Activated naive CD8-positive, alpha-beta T cell treated with anti-CD3 and anti-CD28 coated beads for 36 hours (primary cell): ENCODE results near the gene CHCHD5. TPM values are rescaled to one million over a fixed set of nuclear protein-coding genes. Genes with fewer than 3 reads are reported as not detected.

Source experiments
- DNase-seq: peaks from one replicate; pipeline ENCODE4 v3.0.0; 2021
- H3K27ac Mint-ChIP-seq: one replicate; pipeline ENCODE4 v1.8.0; 2022; ENCODE audit warnings: mild to moderate bottlenecking, moderate library complexity, mixed read lengths
- H3K27me3 Mint-ChIP-seq: one replicate; pipeline ENCODE4 v1.8.0; 2022; ENCODE audit warnings: mild to moderate bottlenecking, mixed read lengths
- H3K36me3 Mint-ChIP-seq: one replicate; pipeline ENCODE4 v1.8.0; 2021; ENCODE audit warnings: mild to moderate bottlenecking, mixed read lengths
- H3K4me1 Mint-ChIP-seq: one replicate; pipeline ENCODE4 v1.8.0; 2021; ENCODE audit warnings: mixed read lengths
- H3K4me3 Mint-ChIP-seq: one replicate; pipeline ENCODE4 v1.8.0; 2022; ENCODE audit warnings: mild to moderate bottlenecking, moderate library complexity, mixed read lengths
- H3K9me3 Mint-ChIP-seq: one replicate; pipeline ENCODE4 v1.8.0; 2022; ENCODE audit warnings: mixed read lengths
- total RNA-seq, 2 experiments: library from RNA; stranded (reverse); gene quantifications; one replicate each; pipeline ENCODE4 v1.2.3, GENCODE V29; 2021

Gene CHCHD5
- total RNA-seq, 2 experiments from 2014 or later = 34.9 to 40.5 TPM

- Mint-ChIP-seq H3K4me3 (no peak overlapping the region), H3K4me1 (peaks cover 8% of the 10 kb centered on the region), H3K27me3 (no peaks in the 10 kb centered on the region), H3K9me3 (no peaks in the 10 kb centered on the region), H3K27ac (no peak overlapping the region), H3K36me3 (peaks cover 18% of the 10 kb centered on the region)
- no peak for DNase-seq
These were observed 5.2 kb upstream of the CHCHD5 start for GRCh38 chr2:112579241-112579640.

- Mint-ChIP-seq H3K27ac (no peak overlapping the region), H3K4me1 (peaks cover 11% of the 10 kb centered on the region), H3K4me3 (no peak overlapping the region), H3K36me3 (peaks cover 17% of the 10 kb centered on the region), H3K27me3 (no peaks in the 10 kb centered on the region), H3K9me3 (no peaks in the 10 kb centered on the region)
- no peak for DNase-seq
These were observed 4.3 kb upstream of the CHCHD5 start for GRCh38 chr2:112580084-112580483.

GRCh38 chr2:112582314-112582746 is 2.1 kb upstream of the CHCHD5 start:
- Mint-ChIP-seq H3K27ac (no peak overlapping the region), H3K36me3 (peaks cover 13% of the 10 kb centered on the region), H3K27me3 (no peaks in the 10 kb centered on the region), H3K4me3 (no peak overlapping the region), H3K4me1 (peaks cover 22% of the 10 kb centered on the region), H3K9me3 (no peaks in the 10 kb centered on the region)
- DNase-seq = peak; percentile 22

- peaks cover 22% of the 10 kb centered on the region for H3K4me1 Mint-ChIP-seq
- H3K27ac Mint-ChIP-seq = peak overlapping the region; percentile 97
- peak overlapping the region; percentile 91 for H3K4me3 Mint-ChIP-seq
- H3K27me3 Mint-ChIP-seq = no peaks in the 10 kb centered on the region
- peaks cover 17% of the 10 kb centered on the region for H3K36me3 Mint-ChIP-seq
- no peaks in the 10 kb centered on the region for H3K9me3 Mint-ChIP-seq
- DNase-seq = no peak
These were observed 794 bp upstream of the CHCHD5 start for GRCh38 chr2:112583497-112584133.

GRCh38 chr2:112584891-112585250 is 462 bp downstream of the CHCHD5 start:
- H3K27me3 Mint-ChIP-seq = no peaks in the 10 kb centered on the region
- peak overlapping the region; percentile 91 for H3K4me3 Mint-ChIP-seq
- H3K9me3 Mint-ChIP-seq = no peaks in the 10 kb centered on the region
- peaks cover 17% of the 10 kb centered on the region for H3K36me3 Mint-ChIP-seq
- peak overlapping the region; percentile 97 for H3K27ac Mint-ChIP-seq
- H3K4me1 Mint-ChIP-seq = peaks cover 22% of the 10 kb centered on the region
- DNase-seq = no peak

- no peak for DNase-seq
- peak overlapping the region; percentile 97 for H3K27ac Mint-ChIP-seq
- no peaks in the 10 kb centered on the region for H3K9me3 Mint-ChIP-seq
- H3K4me1 Mint-ChIP-seq = peaks cover 22% of the 10 kb centered on the region
- peak overlapping the region; percentile 91 for H3K4me3 Mint-ChIP-seq
- no peaks in the 10 kb centered on the region for H3K27me3 Mint-ChIP-seq
- H3K36me3 Mint-ChIP-seq = peaks cover 17% of the 10 kb centered on the region
These were observed 991 bp downstream of the CHCHD5 start for GRCh38 chr2:112585400-112585799.

GRCh38 chr2:112585873-112586464 is 1.6 kb downstream of the CHCHD5 start:
- no peak overlapping the region for H3K27ac Mint-ChIP-seq
- H3K27me3 Mint-ChIP-seq = no peaks in the 10 kb centered on the region
- peaks cover 17% of the 10 kb centered on the region for H3K36me3 Mint-ChIP-seq
- peaks cover 22% of the 10 kb centered on the region for H3K4me1 Mint-ChIP-seq
- H3K9me3 Mint-ChIP-seq = no peaks in the 10 kb centered on the region
- peak overlapping the region; percentile 12 for H3K4me3 Mint-ChIP-seq
- DNase-seq = no peak

- Mint-ChIP-seq H3K36me3 (peaks cover 19% of the 10 kb centered on the region), H3K27ac (no peak overlapping the region), H3K27me3 (no peaks in the 10 kb centered on the region), H3K4me1 (peaks cover 14% of the 10 kb centered on the region), H3K9me3 (no peaks in the 10 kb centered on the region), H3K4me3 (no peak overlapping the region)
- no peak for DNase-seq
These were observed 4.2 kb downstream of the CHCHD5 start for GRCh38 chr2:112588611-112589045.

- DNase-seq = no peak
- Mint-ChIP-seq H3K27ac (no peak overlapping the region), H3K9me3 (no peaks in the 10 kb centered on the region)
These were observed 7.0 kb downstream of the CHCHD5 start for GRCh38 chr2:112591413-112591812.

GRCh38 chr2:112593736-112594135 is 9.3 kb downstream of the CHCHD5 start:
- Mint-ChIP-seq H3K4me3 (no peak overlapping the region), H3K27me3 (no peaks in the 10 kb centered on the region), H3K9me3 (no peaks in the 10 kb centered on the region), H3K36me3 (peaks cover 1% of the 10 kb centered on the region), H3K4me1 (no peaks in the 10 kb centered on the region), H3K27ac (no peak overlapping the region)
- DNase-seq = no peak

More at GRCh38 chr2:112591413-112591812, 7.0 kb downstream of the CHCHD5 start:
- no peak overlapping the region for H3K4me3 Mint-ChIP-seq
- H3K27me3 Mint-ChIP-seq = no peaks in the 10 kb centered on the region
- peaks cover 4% of the 10 kb centered on the region for H3K4me1 Mint-ChIP-seq
- peaks cover 13% of the 10 kb centered on the region for H3K36me3 Mint-ChIP-seq

- DNase-seq = no peak
- Mint-ChIP-seq H3K9me3 (no peaks in the 10 kb centered on the region), H3K27me3 (no peaks in the 10 kb centered on the region), H3K4me1 (peaks cover 5% of the 10 kb centered on the region), H3K27ac (no peak overlapping the region), H3K4me3 (no peak overlapping the region), H3K36me3 (peaks cover 1% of the 10 kb centered on the region)
These were observed 13.3 kb downstream of the CHCHD5 start for GRCh38 chr2:112597537-112598322.

GRCh38 chr2:112600634-112601033 is 16.2 kb downstream of the CHCHD5 start:
- H3K9me3 Mint-ChIP-seq = no peaks in the 10 kb centered on the region
- no peak for DNase-seq
- H3K4me1 Mint-ChIP-seq = peaks cover 5% of the 10 kb centered on the region
- no peak overlapping the region for H3K27ac Mint-ChIP-seq
- no peaks in the 10 kb centered on the region for H3K36me3 Mint-ChIP-seq
- no peak overlapping the region for H3K4me3 Mint-ChIP-seq
- H3K27me3 Mint-ChIP-seq = no peaks in the 10 kb centered on the region

GRCh38 chr2:112601754-112602153 is 17.3 kb downstream of the CHCHD5 start:
- Mint-ChIP-seq H3K4me1 (peaks cover 5% of the 10 kb centered on the region), H3K4me3 (no peak overlapping the region)

GRCh38 chr2:112602917-112603316 is 18.5 kb downstream of the CHCHD5 start:
- H3K27ac Mint-ChIP-seq = no peak overlapping the region
- no peaks in the 10 kb centered on the region for H3K27me3 Mint-ChIP-seq
- DNase-seq = no peak
- H3K4me3 Mint-ChIP-seq = no peak overlapping the region
- H3K36me3 Mint-ChIP-seq = no peaks in the 10 kb centered on the region
- no peaks in the 10 kb centered on the region for H3K9me3 Mint-ChIP-seq
- H3K4me1 Mint-ChIP-seq = peaks cover 5% of the 10 kb centered on the region

More at GRCh38 chr2:112601754-112602153, 17.3 kb downstream of the CHCHD5 start:
- Mint-ChIP-seq H3K9me3 (no peaks in the 10 kb centered on the region), H3K36me3 (no peaks in the 10 kb centered on the region), H3K27me3 (no peaks in the 10 kb centered on the region), H3K27ac (no peak overlapping the region)
- no peak for DNase-seq

- Mint-ChIP-seq H3K4me1 (peaks cover 5% of the 10 kb centered on the region), H3K27ac (no peak overlapping the region), H3K4me3 (no peak overlapping the region), H3K9me3 (no peaks in the 10 kb centered on the region), H3K36me3 (no peaks in the 10 kb centered on the region), H3K27me3 (no peaks in the 10 kb centered on the region)
- DNase-seq = no peak
These were observed 19.3 kb downstream of the CHCHD5 start for GRCh38 chr2:112603731-112604130.
